ENCODE results near the gene RNASE2. TPM values are rescaled to one million over a fixed set of nuclear protein-coding genes. Genes with fewer than 3 reads are reported as not detected.
A peak's percentile ranks its signal among the peaks of the same experiment; 100 is the strongest.

The RNASE2 gene
- total and polyA plus RNA-seq, 2 donors (not counting 3 experiments of a cell fraction or from before 2014, with no cell fraction given), result not detected

DNA sequence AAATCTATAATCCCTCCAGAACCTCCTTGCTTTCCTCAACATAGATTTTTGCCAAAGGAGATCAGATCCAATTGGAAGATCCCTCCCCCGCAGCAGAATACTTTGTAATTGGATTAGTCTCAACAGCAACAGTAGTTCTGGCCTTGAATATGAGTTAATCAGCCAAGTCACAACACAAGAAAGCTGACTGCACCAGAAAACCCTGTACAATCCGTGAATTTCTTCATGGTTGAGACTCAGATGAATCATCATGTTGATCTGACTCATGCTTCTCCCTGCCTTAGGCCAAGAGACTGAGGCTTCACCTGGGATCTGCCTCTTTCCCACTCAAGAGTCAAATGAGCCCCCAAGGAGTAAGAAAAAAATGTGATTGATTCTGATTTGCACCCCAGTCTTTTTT, 31.5 kb downstream of the RNASE2 start:
- no peak overlapping the region for H3K27ac ChIP-seq (ENCODE audit: insufficient read depth, low read depth, low read length)
- no peaks in the 10 kb centered on the region for H3K9me3 ChIP-seq (replicated peaks; ENCODE audit: control insufficient read depth, insufficient read depth, low read length)
- H3K9ac ChIP-seq (replicated peaks; ENCODE audit: extremely low read depth, insufficient read depth, low read length), result no peak overlapping the region
- peak; percentile 85 for FAIRE-seq
- peaks cover 21% of the 10 kb centered on the region for H3K4me1 ChIP-seq (ENCODE audit: control insufficient read depth, extremely low read depth, insufficient read depth, low read length)
- no peaks in the 10 kb centered on the region for H4K20me1 ChIP-seq (replicated peaks; ENCODE audit: control insufficient read depth, extremely low read depth, insufficient read depth, low read length)
- intact Hi-C loops (cut with micrococcal nuclease), result no loop called here
- POLR2A ChIA-PET, result no interaction called here
- H3K4me3 ChIP-seq (replicated peaks in 1 of 3; ENCODE audit: insufficient read depth in 1 of 3, low read depth in 1 of 3, low read length in 3 of 3), result no peak overlapping the region
- DNase-seq (ENCODE audit: low read depth, low spot score), result peak; percentile 75
- no TSS peak for BruUV-seq (replicated peaks)
- no peak overlapping the region for H2AFZ ChIP-seq (ENCODE audit: low read depth, low read length)
- CTCF ChIA-PET, result interaction anchor here (1.0 to 3.8 kb wide), 3 partner anchors 15 to 28 kb away, joined by 3 to 34 read pairs (median 6); no protein-coding TSS in a partner anchor
- H3K36me3 ChIP-seq (ENCODE audit: control insufficient read depth in 2 of 2, extremely low read depth in 1 of 2, insufficient read depth in 2 of 2, low read length in 2 of 2), result no peaks in the 10 kb centered on the region
- H3K9me1 ChIP-seq (replicated peaks; ENCODE audit: control insufficient read depth, extremely low read depth, insufficient read depth, low read length), result no peaks in the 10 kb centered on the region
- no peak overlapping the region for H3K4me2 ChIP-seq (ENCODE audit: insufficient read depth, low read length)
- TF ChIP-seq JUN (IDR thresholded peaks at IDR 0.05; ENCODE audit: borderline replicate concordance, insufficient read depth, insufficient read length, low read depth) (peak; percentile 82), GATA2 (IDR thresholded peaks at IDR 0.05; ENCODE audit: insufficient read depth, insufficient read length, low read depth, low read length) (no peak), FOS (IDR thresholded peaks at IDR 0.05; ENCODE audit: borderline replicate concordance, insufficient read depth, low read length) (peak; percentile 97), EZH2 (IDR thresholded peaks at IDR 0.05; ENCODE audit: borderline replicate concordance, low read depth, low read length, severe bottlenecking) (no peak), POLR2A (IDR thresholded peaks at IDR 0.05; ENCODE audit: low read depth, low read length) (no peak), POLR2AphosphoS5 (IDR thresholded peaks at IDR 0.05; ENCODE audit: insufficient read depth, low read depth, low read length) (no peak), MYC (IDR thresholded peaks at IDR 0.05; ENCODE audit: low read depth, low read length) (no peak)
- TF ChIP-seq, protein P1, sequence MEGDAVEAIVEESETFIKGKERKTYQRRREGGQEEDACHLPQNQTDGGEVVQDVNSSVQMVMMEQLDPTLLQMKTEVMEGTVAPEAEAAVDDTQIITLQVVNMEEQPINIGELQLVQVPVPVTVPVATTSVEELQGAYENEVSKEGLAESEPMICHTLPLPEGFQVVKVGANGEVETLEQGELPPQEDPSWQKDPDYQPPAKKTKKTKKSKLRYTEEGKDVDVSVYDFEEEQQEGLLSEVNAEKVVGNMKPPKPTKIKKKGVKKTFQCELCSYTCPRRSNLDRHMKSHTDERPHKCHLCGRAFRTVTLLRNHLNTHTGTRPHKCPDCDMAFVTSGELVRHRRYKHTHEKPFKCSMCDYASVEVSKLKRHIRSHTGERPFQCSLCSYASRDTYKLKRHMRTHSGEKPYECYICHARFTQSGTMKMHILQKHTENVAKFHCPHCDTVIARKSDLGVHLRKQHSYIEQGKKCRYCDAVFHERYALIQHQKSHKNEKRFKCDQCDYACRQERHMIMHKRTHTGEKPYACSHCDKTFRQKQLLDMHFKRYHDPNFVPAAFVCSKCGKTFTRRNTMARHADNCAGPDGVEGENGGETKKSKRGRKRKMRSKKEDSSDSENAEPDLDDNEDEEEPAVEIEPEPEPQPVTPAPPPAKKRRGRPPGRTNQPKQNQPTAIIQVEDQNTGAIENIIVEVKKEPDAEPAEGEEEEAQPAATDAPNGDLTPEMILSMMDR (IDR thresholded peaks at IDR 0.05; ENCODE audit: extremely low read depth in 1 of 2, insufficient read depth in 1 of 2, low read depth in 1 of 2, low read length in 2 of 2), result no peak
- TF ChIP-seq, protein P2, sequence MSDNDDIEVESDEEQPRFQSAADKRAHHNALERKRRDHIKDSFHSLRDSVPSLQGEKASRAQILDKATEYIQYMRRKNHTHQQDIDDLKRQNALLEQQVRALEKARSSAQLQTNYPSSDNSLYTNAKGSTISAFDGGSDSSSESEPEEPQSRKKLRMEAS (IDR thresholded peaks at IDR 0.05; ENCODE audit: insufficient read depth, insufficient read length), result no peak
- no peaks in the 10 kb centered on the region for H3K27me3 ChIP-seq (ENCODE audit: control insufficient read depth in 2 of 2, insufficient read depth in 2 of 2, low read length in 2 of 2)
- dilution Hi-C loops (cut with MboI; ENCODE audit: extremely low pct_ligation_motif_present, low sequenced_read_pairs), result no loop called here
- H3K79me2 ChIP-seq (ENCODE audit: control insufficient read depth, insufficient read depth, low read length), result peaks cover 17% of the 10 kb centered on the region
